ENCODE results near the gene PITPNC1. TPM values are rescaled to one million over a fixed set of nuclear protein-coding genes. Genes with fewer than 3 reads are reported as not detected.

PITPNC1 gene
- polyA plus RNA-seq, 1 of the 3 experiments (the other 2 are of a cell fraction) = 18.4 TPM

DNA sequence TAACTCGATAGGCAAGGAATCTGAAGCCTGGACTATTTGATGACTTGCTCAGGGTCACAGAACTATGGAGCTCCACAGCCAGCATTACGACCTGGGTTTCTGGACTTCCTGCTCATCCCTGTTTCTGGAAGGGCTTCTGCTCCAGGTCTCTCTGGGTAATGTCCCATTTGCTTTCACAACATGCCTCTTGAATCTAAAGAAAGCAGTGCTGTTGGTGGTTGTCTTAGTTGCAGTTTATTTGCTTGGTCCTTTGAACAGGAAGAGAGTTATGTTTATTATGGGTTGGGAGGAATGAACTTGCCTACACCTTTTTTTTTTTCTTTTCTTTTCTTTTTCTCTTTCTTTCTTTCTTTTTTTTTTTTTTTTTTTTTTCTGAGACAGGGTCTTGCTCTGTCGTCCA is 84.8 kb downstream of the PITPNC1 start:
- WGBS (ENCODE audit: low lambda C conversion rate) = 80% methylated on average over 3 of the region's 3 CpGs
- H3K9me2 ChIP-seq = no peaks in the 10 kb centered on the region
- POLR2A ChIA-PET = no interaction called here

More for the DNA sequence above, 84.8 kb downstream of the PITPNC1 start:
- H2AFZ ChIP-seq (ENCODE audit: low read depth) = no peak overlapping the region
- peaks cover 6% of the 10 kb centered on the region for H3K79me2 ChIP-seq (ENCODE audit: insufficient read depth)
- H3K4me2 ChIP-seq = no peak overlapping the region
- no peak for DNase-seq
- H4K20me1 ChIP-seq (ENCODE audit: insufficient read depth) = no peaks in the 10 kb centered on the region
- no peak for TF ChIP-seq POLR2AphosphoS5 (IDR thresholded peaks at IDR 0.05; ENCODE audit: low read depth, low read length)
- no peak for TF ChIP-seq CHD2 (IDR thresholded peaks at IDR 0.05; ENCODE audit: low read length, partially characterized antibody)
- TF ChIP-seq, protein P1, sequence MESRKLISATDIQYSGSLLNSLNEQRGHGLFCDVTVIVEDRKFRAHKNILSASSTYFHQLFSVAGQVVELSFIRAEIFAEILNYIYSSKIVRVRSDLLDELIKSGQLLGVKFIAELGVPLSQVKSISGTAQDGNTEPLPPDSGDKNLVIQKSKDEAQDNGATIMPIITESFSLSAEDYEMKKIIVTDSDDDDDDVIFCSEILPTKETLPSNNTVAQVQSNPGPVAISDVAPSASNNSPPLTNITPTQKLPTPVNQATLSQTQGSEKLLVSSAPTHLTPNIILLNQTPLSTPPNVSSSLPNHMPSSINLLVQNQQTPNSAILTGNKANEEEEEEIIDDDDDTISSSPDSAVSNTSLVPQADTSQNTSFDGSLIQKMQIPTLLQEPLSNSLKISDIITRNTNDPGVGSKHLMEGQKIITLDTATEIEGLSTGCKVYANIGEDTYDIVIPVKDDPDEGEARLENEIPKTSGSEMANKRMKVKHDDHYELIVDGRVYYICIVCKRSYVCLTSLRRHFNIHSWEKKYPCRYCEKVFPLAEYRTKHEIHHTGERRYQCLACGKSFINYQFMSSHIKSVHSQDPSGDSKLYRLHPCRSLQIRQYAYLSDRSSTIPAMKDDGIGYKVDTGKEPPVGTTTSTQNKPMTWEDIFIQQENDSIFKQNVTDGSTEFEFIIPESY (IDR thresholded peaks at IDR 0.05; ENCODE audit: borderline replicate concordance, low read depth) = no peak
- TF ChIP-seq MEF2A (IDR thresholded peaks at IDR 0.05; ENCODE audit: borderline replicate concordance, low read depth) = no peak
- TF ChIP-seq SMC3 (IDR thresholded peaks at IDR 0.05; ENCODE audit: low read depth, low read length) = no peak
- TF ChIP-seq, protein P2, sequence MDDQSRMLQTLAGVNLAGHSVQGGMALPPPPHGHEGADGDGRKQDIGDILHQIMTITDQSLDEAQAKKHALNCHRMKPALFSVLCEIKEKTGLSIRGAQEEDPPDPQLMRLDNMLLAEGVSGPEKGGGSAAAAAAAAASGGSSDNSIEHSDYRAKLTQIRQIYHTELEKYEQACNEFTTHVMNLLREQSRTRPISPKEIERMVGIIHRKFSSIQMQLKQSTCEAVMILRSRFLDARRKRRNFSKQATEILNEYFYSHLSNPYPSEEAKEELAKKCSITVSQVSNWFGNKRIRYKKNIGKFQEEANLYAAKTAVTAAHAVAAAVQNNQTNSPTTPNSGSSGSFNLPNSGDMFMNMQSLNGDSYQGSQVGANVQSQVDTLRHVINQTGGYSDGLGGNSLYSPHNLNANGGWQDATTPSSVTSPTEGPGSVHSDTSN (IDR thresholded peaks at IDR 0.05) = no peak
- TF ChIP-seq, protein P3, sequence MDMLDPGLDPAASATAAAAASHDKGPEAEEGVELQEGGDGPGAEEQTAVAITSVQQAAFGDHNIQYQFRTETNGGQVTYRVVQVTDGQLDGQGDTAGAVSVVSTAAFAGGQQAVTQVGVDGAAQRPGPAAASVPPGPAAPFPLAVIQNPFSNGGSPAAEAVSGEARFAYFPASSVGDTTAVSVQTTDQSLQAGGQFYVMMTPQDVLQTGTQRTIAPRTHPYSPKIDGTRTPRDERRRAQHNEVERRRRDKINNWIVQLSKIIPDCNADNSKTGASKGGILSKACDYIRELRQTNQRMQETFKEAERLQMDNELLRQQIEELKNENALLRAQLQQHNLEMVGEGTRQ (IDR thresholded peaks at IDR 0.05; ENCODE audit: borderline replicate concordance, low read depth, low read length) = no peak
- no peak for TF ChIP-seq TCF12 (IDR thresholded peaks at IDR 0.05)
- TF ChIP-seq RXRA (IDR thresholded peaks at IDR 0.05; ENCODE audit: borderline replicate concordance, low read depth) = no peak
- TF ChIP-seq FOXM1 (IDR thresholded peaks at IDR 0.05; ENCODE audit: low read depth) = no peak
- TF ChIP-seq GATA2 (CRISPR knock-in tag; IDR thresholded peaks at IDR 0.05) = no peak
- TF ChIP-seq, protein P4, sequence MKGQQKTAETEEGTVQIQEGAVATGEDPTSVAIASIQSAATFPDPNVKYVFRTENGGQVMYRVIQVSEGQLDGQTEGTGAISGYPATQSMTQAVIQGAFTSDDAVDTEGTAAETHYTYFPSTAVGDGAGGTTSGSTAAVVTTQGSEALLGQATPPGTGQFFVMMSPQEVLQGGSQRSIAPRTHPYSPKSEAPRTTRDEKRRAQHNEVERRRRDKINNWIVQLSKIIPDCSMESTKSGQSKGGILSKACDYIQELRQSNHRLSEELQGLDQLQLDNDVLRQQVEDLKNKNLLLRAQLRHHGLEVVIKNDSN (IDR thresholded peaks at IDR 0.05; ENCODE audit: borderline replicate concordance, low read depth) = no peak
- TF ChIP-seq, protein P5, sequence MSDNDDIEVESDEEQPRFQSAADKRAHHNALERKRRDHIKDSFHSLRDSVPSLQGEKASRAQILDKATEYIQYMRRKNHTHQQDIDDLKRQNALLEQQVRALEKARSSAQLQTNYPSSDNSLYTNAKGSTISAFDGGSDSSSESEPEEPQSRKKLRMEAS (IDR thresholded peaks at IDR 0.05; ENCODE audit: low read depth) = no peak
- no peak for TF ChIP-seq NRF1 (IDR thresholded peaks at IDR 0.05; ENCODE audit: low read depth, low read length)
- no peak for TF ChIP-seq YY1 (IDR thresholded peaks at IDR 0.05; ENCODE audit: low read depth)
- TF ChIP-seq RAD21 (IDR thresholded peaks at IDR 0.05; ENCODE audit: low read length) = no peak
- TF ChIP-seq RCOR1 (IDR thresholded peaks at IDR 0.05; ENCODE audit: low read length) = no peak
- peaks cover 0 to 3% of the 10 kb centered on the region in 2 experiments for H3K36me3 ChIP-seq (replicated peaks in 1 of 2; ENCODE audit: control insufficient read depth in 1 of 2, insufficient read depth in 2 of 2, low read length in 1 of 2)
- no peaks in the 10 kb centered on the region for H3F3A ChIP-seq (replicated peaks; ENCODE audit: insufficient read depth)
- no peak overlapping the region for H3K4me3 ChIP-seq (ENCODE audit: low read depth in 2 of 2, low read length in 1 of 2)
- no peak overlapping the region for H3K27ac ChIP-seq (ENCODE audit: low read depth in 2 of 2, low read length in 1 of 2)
- H3K27me3 ChIP-seq (ENCODE audit: insufficient read depth) = no peaks in the 10 kb centered on the region
- no peak overlapping the region for H3K9ac ChIP-seq
- H3K4me1 ChIP-seq (ENCODE audit: control insufficient read depth in 1 of 2, insufficient read depth in 2 of 2, low read depth in 1 of 2, low read length in 1 of 2) = peaks cover 0 to 5% of the 10 kb centered on the region in 2 experiments; a peak in 1 of 4 replicates
- H3K9me3 ChIP-seq = no peaks in the 10 kb centered on the region
- CTCF ChIA-PET = interaction anchor here (1.5 to 6.3 kb wide), 4 partner anchors 14 to 88 kb away, joined by 3 to 53 read pairs (median 6); no protein-coding TSS in a partner anchor
